GM10248 (cell line): ENCODE measurements around the gene AKAP7.
"Not testable (repeated sequence)": the region's sequence is repeated elsewhere in the genome, so short reads cannot be mapped to it uniquely, and the experiment has no call there.

Experiments used
- CTCF ChIA-PET: fragments of 300-600 bp; sonication (Branson Sonifier 250); formaldehyde crosslinking; extraction: SDS; loops from one replicate; lab custom pipeline; 2021; ENCODE audit warnings: antibody characterized with exemption; lab: Yijun Ruan, JAX
- POLR2A ChIA-PET: fragments of 350-650 bp; sonication (Branson Sonifier 250); formaldehyde crosslinking; extraction: SDS; loops from one replicate; lab custom pipeline; 2020; ENCODE audit warnings: antibody characterized with exemption; lab: Yijun Ruan, JAX
- DNase-seq: peaks from one replicate; pipeline ENCODE4 v3.0.0; 2012; ENCODE audit errors: extremely low spot score
- CTCF ChIP-seq: IDR thresholded peaks from 2 replicates; pipeline ENCODE4 v1.5.1; 2012; ENCODE audit warnings: mild to moderate bottlenecking, low read depth; ENCODE audit errors: extremely low read depth, missing control alignments, control extremely low read depth

Gene AKAP7

GRCh38 chr6:131135244-131136020 is at the start of gene AKAP7:
AKAP7 (plus strand) TSS chr6:131135467; CDS start chr6:131135764, 297 bp downstream.
- ChIA-PET CTCF (no interaction called here), POLR2A (interaction anchor here (0.6 kb wide), 1 partner anchor 42 kb away, joined by 3 read pairs; no protein-coding TSS in a partner anchor)
- TF ChIP-seq CTCF = no peak
- peak; percentile 75 for DNase-seq

- DNase-seq, CTCF ChIA-PET, POLR2A ChIA-PET: not testable (repeated sequence)
Observed at GRCh38 chr6:131090339-131090738, 44.9 kb upstream of the AKAP7 start.

GRCh38 chr6:131091944-131092343 is 43.3 kb upstream of the AKAP7 start:
- CTCF ChIA-PET = interaction anchor here (1.3 kb wide), 1 partner anchor 206 kb away, joined by 3 read pairs; no protein-coding TSS in a partner anchor
- DNase-seq, POLR2A ChIA-PET: not testable (repeated sequence)

GRCh38 chr6:131093334-131093733 is 41.9 kb upstream of the AKAP7 start:
- TF ChIP-seq CTCF = no peak
- DNase-seq = no peak
- CTCF ChIA-PET = interaction anchor here (1.3 kb wide), 1 partner anchor 207 kb away, joined by 3 read pairs; no protein-coding TSS in a partner anchor

GRCh38 chr6:131096786-131097185 is 38.5 kb upstream of the AKAP7 start:
- ChIA-PET CTCF (no interaction called here), POLR2A (no interaction called here)
- TF ChIP-seq CTCF = no peak
- no peak for DNase-seq

More at GRCh38 chr6:131093334-131093733, 41.9 kb upstream of the AKAP7 start:
- POLR2A ChIA-PET = interaction anchor here (0.7 kb wide), 1 partner anchor 42 kb away, joined by 3 read pairs; no protein-coding TSS in a partner anchor

GRCh38 chr6:131101911-131102680 is 33.2 kb upstream of the AKAP7 start:
- no peak for TF ChIP-seq CTCF
- DNase-seq = no peak
- POLR2A ChIA-PET = no interaction called here
- CTCF ChIA-PET = interaction anchor here (1.2 kb wide), 1 partner anchor 27 kb away, joined by 3 read pairs; no protein-coding TSS in a partner anchor

GRCh38 chr6:131103296-131103695 is 32.0 kb upstream of the AKAP7 start:
- CTCF ChIA-PET = interaction anchor here (1.1 to 1.5 kb wide), 3 partner anchors 19 to 218 kb away, joined by 3 to 6 read pairs (median 3); no protein-coding TSS in a partner anchor
- no peak for TF ChIP-seq CTCF
- DNase-seq = no peak
- POLR2A ChIA-PET = no interaction called here
